Measurements from ENCODE around the gene C2CD2. TPM values are rescaled to one million over a fixed set of nuclear protein-coding genes. Genes with fewer than 3 reads are reported as not detected.

The C2CD2 gene
- total and polyA plus RNA-seq, 2 experiments from 2014 or later: 4.5 to 16.2 TPM

GRCh38 chr21:41902946-41903345, 50.9 kb downstream of the C2CD2 start:
- Mint-ChIP-seq H3K27ac (no peak overlapping the region), H3K9me3 (no peaks in the 10 kb centered on the region), H3K36me3 (ENCODE audit: low read depth) (peaks cover 10% of the 10 kb centered on the region), H3K4me1 (peaks cover 25% of the 10 kb centered on the region), H3K27me3 (ENCODE audit: insufficient read depth, low read depth, poor library complexity) (peaks cover 3% of the 10 kb centered on the region), H3K4me3 (no peak overlapping the region)
- H3K27ac ChIP-seq (ENCODE audit: low read depth): no peak overlapping the region
- H3K4me2 ChIP-seq: no peak overlapping the region
- H3K36me3 ChIP-seq (ENCODE audit: insufficient read depth): no peaks in the 10 kb centered on the region
- H2AFZ ChIP-seq: no peak overlapping the region
- H3K79me2 ChIP-seq (replicated peaks; ENCODE audit: insufficient read depth): no peaks in the 10 kb centered on the region
- TF ChIP-seq JUNB (IDR thresholded peaks at IDR 0.05; ENCODE audit: unreplicated experiment) (no peak), ZNF331 (CRISPR knock-in tag; IDR thresholded peaks at IDR 0.05; ENCODE audit: low read depth) (no peak), CTCF (conservative IDR thresholded peaks at IDR 0.05; ENCODE audit: low read depth in 2 of 2) (no peak), STAT1 (IDR thresholded peaks at IDR 0.05; ENCODE audit: unreplicated experiment) (no peak), ZNF462 (CRISPR knock-in tag; IDR thresholded peaks at IDR 0.05) (no peak), NANOG (IDR thresholded peaks at IDR 0.05; ENCODE audit: borderline replicate concordance) (no peak)
- ATAC-seq: no peak
- no peaks in the 10 kb centered on the region for H3F3A ChIP-seq (replicated peaks; ENCODE audit: low read depth)
- H3K9me2 ChIP-seq (ENCODE audit: insufficient read depth): no peaks in the 10 kb centered on the region
- no peaks in the 10 kb centered on the region for H4K20me1 ChIP-seq (replicated peaks; ENCODE audit: insufficient read depth)
- no peak for DNase-seq (ENCODE audit: low spot score)
- no peak overlapping the region for H3K4me3 ChIP-seq
- H3K27me3 ChIP-seq (ENCODE audit: insufficient read depth): no peaks in the 10 kb centered on the region
- H3K4me1 ChIP-seq (ENCODE audit: insufficient read depth): 0 out of 2 replicates have a peak, but pooled peaks cover 2% of the 10 kb centered on the region
